Neural cell (in vitro differentiated cells): ENCODE results near the gene ST6GALNAC3. TPM values are rescaled to one million over a fixed set of nuclear protein-coding genes. Genes with fewer than 3 reads are reported as not detected.

Experiments used
- H2AFZ ChIP-seq: fragments of 200-600, 300-800 bp; sonication (generic), shearing (Covaris generic); 2 replicates; pipeline ENCODE4 v1.6.0; 2014; ENCODE audit warnings: low read depth, mild to moderate bottlenecking, antibody characterized with exemption, low read length, moderate library complexity
- H3F3A ChIP-seq: fragments of 200-600 bp; shearing (Covaris generic); 2 replicates; pipeline ENCODE4 v1.6.1; 2016; ENCODE audit warnings: mild to moderate bottlenecking, moderate library complexity, mixed read lengths, antibody characterized with exemption, low read length; ENCODE audit not compliant: insufficient read depth, poor library complexity, severe bottlenecking
- H3K27ac ChIP-seq: fragments of 200-600, 300-800 bp; sonication (generic), shearing (Covaris generic); 2 replicates; pipeline ENCODE4 v1.5.1; 2014; ENCODE audit warnings: mild to moderate bottlenecking, low read length, moderate library complexity
- H3K27me3 ChIP-seq: fragments of 300-800, 200-600 bp; sonication (generic), shearing (Covaris generic); 2 replicates; pipeline ENCODE4 v1.6.0; 2014; ENCODE audit warnings: mild to moderate bottlenecking, low read depth, low read length, moderate library complexity; ENCODE audit not compliant: insufficient read depth
- H3K36me3 ChIP-seq: fragments of 300-800, 200-600 bp; sonication (generic), shearing (Covaris generic); 2 replicates; pipeline ENCODE4 v1.5.1; 2014; ENCODE audit warnings: mild to moderate bottlenecking, antibody characterized with exemption, low read length, moderate library complexity; ENCODE audit not compliant: insufficient read depth
- H3K4me2 ChIP-seq: fragments of 300-800, 200-600 bp; sonication (generic), shearing (Covaris generic); 2 replicates; pipeline ENCODE4 v1.6.0; 2014; ENCODE audit warnings: mild to moderate bottlenecking, low read length
- H3K4me3 ChIP-seq: fragments of 300-800, 200-600 bp; sonication (generic), shearing (Covaris generic); 2 replicates; pipeline ENCODE4 v1.5.1; 2014; ENCODE audit warnings: mild to moderate bottlenecking, low read length, moderate library complexity
- H3K79me2 ChIP-seq: fragments of 200-600 bp; shearing (Covaris generic); replicated peaks from 2 replicates; pipeline ENCODE4 v1.6.0; 2014; ENCODE audit warnings: mild to moderate bottlenecking, low read length, moderate library complexity; ENCODE audit not compliant: insufficient read depth
- H3K9ac ChIP-seq: fragments of 300-800, 200-600 bp; sonication (generic), shearing (Covaris generic); 2 replicates; pipeline ENCODE4 v1.6.1; 2016; ENCODE audit warnings: mild to moderate bottlenecking, low read length, mixed read lengths
- H3K9me2 ChIP-seq: fragments of 200-600 bp; shearing (Covaris generic); 2 replicates; pipeline ENCODE4 v1.6.1; 2016; ENCODE audit warnings: mild to moderate bottlenecking, low read length, mixed read lengths; ENCODE audit not compliant: insufficient read depth
- H3K9me3 ChIP-seq: fragments of 200-600, 300-800 bp; sonication (generic), shearing (Covaris generic); 2 replicates; pipeline ENCODE4 v1.6.1; 2016; ENCODE audit warnings: mild to moderate bottlenecking, mixed run types, low read length, moderate library complexity, mixed read lengths
- H4K20me1 ChIP-seq: fragments of 200-600 bp; shearing (Covaris generic); 2 replicates; pipeline ENCODE4 v1.6.1; 2016; ENCODE audit warnings: mild to moderate bottlenecking, mixed run types; ENCODE audit not compliant: insufficient read depth
- CTCF ChIP-seq: fragments of 450-650 bp; IDR thresholded peaks from 2 replicates; pipeline ENCODE4 v1.5.1; 2014; ENCODE audit warnings: antibody characterized with exemption, mild to moderate bottlenecking, moderate library complexity; ENCODE audit not compliant: poor library complexity, severe bottlenecking
- EP300 ChIP-seq: fragments of 450-650 bp; conservative IDR thresholded peaks from 2 replicates; pipeline ENCODE4 v1.6.1; 2014; ENCODE audit warnings: antibody characterized with exemption, mild to moderate bottlenecking, moderate library complexity; ENCODE audit not compliant: poor library complexity, severe bottlenecking
- EZH2 ChIP-seq: fragments of 200-600, 300-800 bp; shearing (Covaris generic), sonication (generic); IDR thresholded peaks from 2 replicates; pipeline ENCODE4 v1.6.1; 2014; ENCODE audit warnings: antibody characterized with exemption, low read length, borderline replicate concordance, mild to moderate bottlenecking; ENCODE audit not compliant: insufficient read depth, poor library complexity, severe bottlenecking
- MXI1 ChIP-seq: fragments of 450-650 bp; conservative IDR thresholded peaks from 2 replicates; pipeline ENCODE4 v1.6.1; 2014; ENCODE audit warnings: antibody characterized with exemption, mild to moderate bottlenecking; ENCODE audit not compliant: poor library complexity, severe bottlenecking
- POLR2AphosphoS5 ChIP-seq: IDR thresholded peaks from 2 replicates; pipeline ENCODE4 v1.6.1; 2012
- RAD21 ChIP-seq: fragments of 450-650 bp; conservative IDR thresholded peaks from 2 replicates; pipeline ENCODE4 v1.6.1; 2014; ENCODE audit warnings: antibody characterized with exemption, mild to moderate bottlenecking, moderate library complexity
- REST ChIP-seq: IDR thresholded peaks from 2 replicates; pipeline ENCODE4 v1.6.1; 2012; ENCODE audit warnings: borderline replicate concordance
- SMC3 ChIP-seq: fragments of 450-650 bp; conservative IDR thresholded peaks from 2 replicates; pipeline ENCODE4 v1.6.1; 2014; ENCODE audit warnings: antibody characterized with exemption, mild to moderate bottlenecking, moderate library complexity; ENCODE audit not compliant: poor library complexity
- TAF1 ChIP-seq: IDR thresholded peaks from 2 replicates; pipeline ENCODE4 v1.6.1; 2012; ENCODE audit warnings: low read depth
- polyA plus RNA-seq: library from polyadenylated mRNA; depleted of rRNA; stranded (reverse); fragments of >200 nt; gene quantifications from 2 replicates; pipeline ENCODE4 v1.2.3, GENCODE V29; 2014

ST6GALNAC3 gene
- polyA plus RNA-seq, 1 donor from 2014 or later, result 3.6 TPM

- Histone ChIP-seq H3K9ac (no peak overlapping the region), H3K9me3 (no peaks in the 10 kb centered on the region), H3K4me2 (no peak overlapping the region), H4K20me1 (no peaks in the 10 kb centered on the region), H3K79me2 (no peaks in the 10 kb centered on the region), H2AFZ (no peak overlapping the region), H3K27me3 (no peaks in the 10 kb centered on the region), H3K9me2 (no peaks in the 10 kb centered on the region), H3K4me3 (no peak overlapping the region), H3F3A (no peaks in the 10 kb centered on the region), H3K36me3 (no peaks in the 10 kb centered on the region), H3K27ac (no peak overlapping the region)
- TF ChIP-seq SMC3 (no peak), EP300 (no peak), CTCF (no peak), EZH2 (no peak), REST (no peak), MXI1 (no peak), POLR2AphosphoS5 (no peak), RAD21 (no peak), TAF1 (no peak)
Measured at GRCh38 chr1:76613886-76614285, 539.3 kb downstream of the ST6GALNAC3 start.

- no peaks in the 10 kb centered on the region for H4K20me1 ChIP-seq
- H2AFZ ChIP-seq, result no peak overlapping the region
- no peak overlapping the region for H3K9ac ChIP-seq
- H3K27ac ChIP-seq, result no peak overlapping the region
- no peaks in the 10 kb centered on the region for H3K79me2 ChIP-seq
- H3K9me2 ChIP-seq, result no peaks in the 10 kb centered on the region
- no peak overlapping the region for H3K4me2 ChIP-seq
- H3K4me3 ChIP-seq, result no peak overlapping the region
- H3F3A ChIP-seq, result no peaks in the 10 kb centered on the region
- TF ChIP-seq REST, result no peak
- no peak for TF ChIP-seq TAF1
- no peak for TF ChIP-seq EZH2
- no peak for TF ChIP-seq SMC3
- no peak for TF ChIP-seq CTCF
- no peak for TF ChIP-seq POLR2AphosphoS5
- TF ChIP-seq RAD21, result no peak
- TF ChIP-seq EP300, result no peak
- no peak for TF ChIP-seq MXI1
- no peaks in the 10 kb centered on the region for H3K27me3 ChIP-seq
- H3K9me3 ChIP-seq, result no peaks in the 10 kb centered on the region
- no peaks in the 10 kb centered on the region for H3K36me3 ChIP-seq
Measured at GRCh38 chr1:76615253-76616035, 540.9 kb downstream of the ST6GALNAC3 start.
